ENCODE data around the gene UBASH3A. TPM values are rescaled to one million over a fixed set of nuclear protein-coding genes. Genes with fewer than 3 reads are reported as not detected.

The UBASH3A gene, protein sequence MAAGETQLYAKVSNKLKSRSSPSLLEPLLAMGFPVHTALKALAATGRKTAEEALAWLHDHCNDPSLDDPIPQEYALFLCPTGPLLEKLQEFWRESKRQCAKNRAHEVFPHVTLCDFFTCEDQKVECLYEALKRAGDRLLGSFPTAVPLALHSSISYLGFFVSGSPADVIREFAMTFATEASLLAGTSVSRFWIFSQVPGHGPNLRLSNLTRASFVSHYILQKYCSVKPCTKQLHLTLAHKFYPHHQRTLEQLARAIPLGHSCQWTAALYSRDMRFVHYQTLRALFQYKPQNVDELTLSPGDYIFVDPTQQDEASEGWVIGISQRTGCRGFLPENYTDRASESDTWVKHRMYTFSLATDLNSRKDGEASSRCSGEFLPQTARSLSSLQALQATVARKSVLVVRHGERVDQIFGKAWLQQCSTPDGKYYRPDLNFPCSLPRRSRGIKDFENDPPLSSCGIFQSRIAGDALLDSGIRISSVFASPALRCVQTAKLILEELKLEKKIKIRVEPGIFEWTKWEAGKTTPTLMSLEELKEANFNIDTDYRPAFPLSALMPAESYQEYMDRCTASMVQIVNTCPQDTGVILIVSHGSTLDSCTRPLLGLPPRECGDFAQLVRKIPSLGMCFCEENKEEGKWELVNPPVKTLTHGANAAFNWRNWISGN
- total RNA-seq, result not detected in 2 replicates
- polyA plus RNA-seq (2012), result not detected

DNA sequence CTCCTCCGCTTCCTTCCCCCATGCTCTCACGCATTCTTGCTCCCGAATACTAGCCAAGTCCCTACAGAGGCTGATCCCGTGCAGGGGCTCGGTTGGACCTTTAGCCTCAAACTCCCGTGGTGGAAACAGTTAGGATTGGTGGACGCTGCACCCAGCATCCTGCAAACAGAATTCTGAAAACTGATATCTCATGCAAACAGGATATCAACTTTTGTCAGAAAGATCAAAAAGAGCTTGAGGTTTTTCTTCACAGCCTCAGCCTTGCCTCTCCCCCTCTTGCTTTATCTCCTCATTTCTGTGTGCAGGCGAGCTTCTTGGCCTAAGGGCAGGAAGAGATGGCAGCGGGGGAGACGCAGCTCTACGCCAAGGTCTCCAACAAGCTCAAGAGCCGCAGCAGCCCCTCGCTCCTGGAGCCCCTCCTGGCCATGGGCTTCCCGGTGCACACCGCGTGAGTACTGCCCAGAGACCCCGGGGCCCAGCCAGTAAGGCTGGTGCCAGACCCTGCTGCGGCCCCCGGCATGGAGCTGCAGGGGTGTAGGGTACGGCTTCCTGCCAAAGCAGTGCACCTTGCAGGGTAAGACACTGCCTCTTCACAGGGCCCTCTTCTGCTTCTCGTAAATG, at the start of gene UBASH3A:
UBASH3A (plus strand) TSS at position 292 of the 621 bp plus-strand sequence; CDS start at position 336, 44 bp downstream.
- DNase-seq (ENCODE audit: low read depth), result no peak

DNA sequence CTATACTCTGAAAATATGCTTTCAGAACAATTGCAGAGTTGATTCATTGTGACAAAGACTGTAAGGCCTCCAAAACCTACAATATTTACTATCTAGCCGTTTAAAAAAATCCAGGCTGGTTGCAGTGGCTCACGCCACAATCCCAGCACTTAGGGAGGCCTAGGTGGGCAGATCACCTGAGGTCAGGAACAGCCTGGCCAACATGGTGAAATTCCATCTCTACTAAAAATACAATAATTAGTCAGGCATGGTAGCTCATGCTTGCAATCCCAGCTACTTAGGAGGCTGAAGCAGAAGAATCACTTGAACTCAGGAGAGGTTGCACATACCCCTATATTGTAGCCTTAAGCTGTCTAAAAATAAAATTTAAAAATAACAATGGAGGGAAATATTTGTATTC, 47.7 kb upstream of the UBASH3A start:
- DNase-seq (ENCODE audit: low read depth), result no peak

DNA sequence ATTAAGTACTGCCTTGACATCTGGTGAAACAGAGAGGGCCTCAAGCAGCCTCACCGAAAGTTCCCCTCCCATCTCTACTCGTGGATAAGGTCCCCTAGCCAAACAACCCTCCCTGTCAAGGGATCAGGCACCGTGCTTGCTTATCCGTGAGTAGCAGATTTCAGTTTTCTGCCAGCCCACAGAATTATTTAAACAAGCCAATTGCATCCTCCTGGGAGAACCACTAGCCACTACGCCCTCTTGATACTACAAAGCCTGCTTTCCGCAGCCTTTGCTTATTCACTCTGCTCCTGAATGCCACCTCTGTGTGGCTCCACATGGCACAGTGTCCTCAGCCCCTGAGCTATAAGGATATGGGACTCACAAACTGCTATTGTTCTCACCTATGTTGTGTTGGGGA, 47.1 kb upstream of the UBASH3A start:
- no peak for DNase-seq (ENCODE audit: low read depth)

DNA sequence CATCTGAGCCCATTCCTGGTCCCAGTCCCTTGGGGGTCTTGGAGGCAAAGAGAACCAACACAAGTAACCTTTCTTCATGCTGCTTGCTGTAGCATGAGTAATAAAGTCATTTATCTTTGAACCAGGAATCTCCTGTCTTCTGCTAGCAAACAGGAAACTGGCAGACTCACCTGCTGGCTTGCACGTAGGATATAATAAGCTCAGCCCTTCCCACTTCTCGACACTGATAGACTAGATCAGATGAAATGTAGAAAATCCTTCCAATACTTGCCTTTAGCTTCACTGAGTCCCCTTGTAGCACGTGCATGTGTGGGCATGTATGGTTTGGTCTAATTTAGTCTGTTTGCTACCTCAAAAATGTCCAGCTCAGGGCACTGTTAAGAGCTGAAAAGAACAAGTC, 46.4 kb upstream of the UBASH3A start:
- no peak for DNase-seq (ENCODE audit: low read depth)

DNA sequence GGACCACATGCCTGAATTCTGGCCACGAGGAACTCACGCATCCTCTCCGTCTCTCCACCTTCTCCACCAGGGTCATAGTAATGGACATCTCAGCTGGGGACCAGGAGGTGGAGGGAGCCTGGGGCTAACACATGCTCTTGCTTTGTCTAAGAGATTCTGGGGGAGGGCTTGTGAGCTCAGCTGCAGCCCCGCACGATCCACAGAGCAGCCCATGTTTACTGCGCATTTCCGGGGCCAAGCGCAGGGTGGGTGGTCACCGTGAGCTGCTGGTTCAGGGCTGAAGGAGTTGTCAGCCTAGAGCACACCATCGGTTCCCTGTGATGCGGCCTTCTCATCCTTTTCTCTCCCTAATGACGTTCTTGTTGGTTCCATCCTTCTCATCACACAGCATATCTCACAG, 45.4 kb upstream of the UBASH3A start:
- DNase-seq (ENCODE audit: low read depth), result no peak

DNA sequence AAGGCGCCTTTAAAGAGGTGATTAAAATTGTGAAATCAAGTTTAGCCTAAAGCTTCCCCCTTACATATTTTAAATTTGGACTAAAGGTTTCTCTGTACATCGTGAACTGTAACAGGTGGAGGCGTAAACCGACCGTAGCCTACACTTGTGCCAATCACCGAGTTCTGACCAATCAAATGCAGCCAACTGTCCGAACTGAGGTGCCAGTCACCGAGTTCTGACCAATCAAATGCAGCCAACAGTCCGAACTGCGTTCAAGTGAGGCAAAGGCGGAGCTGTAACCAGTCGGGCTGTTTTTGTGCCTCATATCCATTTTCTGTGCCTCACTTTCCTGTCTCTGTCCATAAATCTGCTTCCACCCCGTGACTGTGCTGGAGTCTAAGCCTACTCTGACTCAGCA, 44.8 kb upstream of the UBASH3A start:
- no peak for DNase-seq (ENCODE audit: low read depth)

DNA sequence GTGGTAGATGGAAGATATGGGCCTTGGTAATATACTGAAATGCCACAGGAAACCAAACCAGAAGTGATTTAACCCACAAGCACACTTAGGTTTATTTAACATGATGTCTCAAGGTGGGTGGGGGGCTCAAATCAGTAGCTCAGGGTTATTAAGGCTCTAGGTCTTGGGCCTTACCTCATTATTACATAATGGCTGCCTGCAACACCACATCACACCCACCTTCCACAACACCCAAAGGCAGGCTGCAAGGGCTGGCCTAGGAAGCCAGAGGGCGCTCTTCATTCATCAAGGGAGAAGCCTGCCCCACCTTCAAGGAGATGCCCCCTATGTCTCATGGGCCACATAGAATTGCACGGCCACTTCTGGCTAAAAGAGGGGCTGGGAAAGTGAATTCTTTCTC, 43.4 kb upstream of the UBASH3A start:
- no peak for DNase-seq (ENCODE audit: low read depth)

DNA sequence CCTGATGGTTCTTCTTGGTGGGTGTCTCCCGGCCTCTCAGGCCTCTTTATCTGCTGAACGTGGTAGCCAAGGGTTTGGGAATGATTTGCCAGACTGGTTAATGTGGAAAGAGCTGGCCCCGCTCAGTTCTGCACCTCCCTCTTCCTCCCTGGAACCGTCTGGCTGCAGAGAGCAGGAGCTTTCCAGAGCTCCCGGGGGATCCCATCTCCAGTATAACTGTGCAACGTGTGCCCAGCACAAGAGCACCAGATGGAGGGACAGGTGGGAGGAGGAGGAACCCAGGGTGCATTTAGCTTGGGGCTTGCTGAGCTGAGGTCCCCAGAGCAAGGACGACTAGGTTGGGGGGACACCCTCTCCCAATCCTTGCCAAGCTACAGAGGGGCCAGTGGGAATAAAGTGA, 42.4 kb upstream of the UBASH3A start:
- DNase-seq (ENCODE audit: low read depth), result no peak

DNA sequence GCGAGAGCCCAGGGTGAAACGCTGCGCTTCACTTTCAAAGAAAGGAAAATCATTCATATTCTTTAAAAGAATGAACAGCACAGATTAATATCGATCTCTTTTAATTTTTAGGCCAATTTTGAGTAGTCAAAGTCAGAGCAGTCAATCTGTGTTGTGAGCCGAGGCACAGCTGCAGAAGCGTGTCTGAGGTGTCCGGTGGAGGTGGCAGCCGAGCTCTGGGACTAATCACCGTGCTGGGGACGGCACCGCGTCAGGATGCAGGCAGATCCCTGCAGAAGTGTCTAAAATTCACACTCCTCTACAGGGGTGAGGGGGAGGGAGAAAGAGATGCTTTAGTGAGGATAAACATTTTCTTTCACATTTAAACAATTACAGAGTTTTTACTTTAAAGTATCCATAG, 41.5 kb upstream of the UBASH3A start:
- no peak for DNase-seq (ENCODE audit: low read depth)

DNA sequence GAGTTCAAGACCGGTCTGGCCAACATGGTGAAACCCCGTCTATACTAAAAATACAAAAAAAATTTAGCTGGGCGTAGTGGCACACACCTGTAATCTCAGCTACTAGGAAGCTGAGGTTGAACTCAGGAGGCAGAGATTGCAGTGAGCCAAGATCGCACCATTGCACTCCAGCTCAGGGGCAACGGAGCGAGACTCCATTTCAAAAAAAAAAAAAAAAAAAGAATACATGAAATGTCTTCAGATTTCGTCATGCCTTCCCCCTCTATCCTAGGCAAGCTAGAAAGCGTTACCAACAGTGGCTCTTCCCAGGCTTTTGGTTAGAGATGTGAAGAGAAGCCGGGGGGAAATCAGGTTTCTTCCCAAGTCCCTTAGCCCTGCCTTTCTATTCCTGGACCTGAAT, 41.0 kb upstream of the UBASH3A start:
- DNase-seq (ENCODE audit: low read depth), result no peak

DNA sequence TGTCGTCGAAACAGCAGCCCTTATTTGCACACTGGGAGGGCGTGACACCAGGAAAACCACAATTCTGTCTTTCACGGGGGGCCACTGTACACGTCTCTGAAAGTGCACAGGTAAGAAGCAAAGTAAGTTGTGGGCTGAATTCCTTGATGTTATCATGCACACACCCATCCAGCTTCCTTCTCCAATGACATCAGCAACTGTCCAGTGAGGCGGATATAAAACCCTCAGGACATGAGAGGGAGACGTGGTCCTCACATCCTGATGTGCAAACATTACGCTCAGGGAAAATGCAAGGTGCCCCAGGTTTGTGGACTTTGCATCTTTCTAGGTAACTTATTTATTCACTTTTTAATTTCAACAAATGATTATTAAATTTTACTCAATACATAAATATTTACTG, 40.4 kb upstream of the UBASH3A start:
- DNase-seq (ENCODE audit: low read depth), result no peak

DNA sequence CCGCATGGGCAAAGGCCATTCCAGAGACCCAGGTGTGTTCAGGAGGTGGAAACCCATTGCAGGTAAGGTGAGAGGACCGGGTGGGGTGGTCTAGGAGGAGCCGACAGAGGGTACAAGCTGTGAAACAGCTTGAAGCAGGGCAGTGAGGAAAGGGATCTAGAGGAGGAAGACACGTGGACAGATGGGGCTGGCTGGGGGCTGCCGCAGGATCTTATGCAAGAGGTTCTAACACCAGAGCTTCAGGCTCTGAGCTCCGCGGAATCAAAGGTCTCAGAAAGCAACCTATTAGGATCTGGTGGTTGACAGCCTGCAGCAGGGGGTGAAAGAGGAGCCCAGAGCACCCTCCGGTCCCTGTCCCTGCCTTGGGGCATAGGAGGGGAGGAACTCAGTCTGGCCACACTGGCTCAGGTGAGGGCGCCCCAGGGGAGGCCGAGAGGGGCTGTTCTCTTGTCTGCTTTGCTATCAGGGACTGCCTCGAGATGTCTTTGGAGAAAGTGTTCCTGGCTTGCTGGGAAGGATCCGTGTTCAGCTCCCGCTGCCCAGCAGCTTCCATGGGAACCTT, 39.3 kb upstream of the UBASH3A start:
- DNase-seq (ENCODE audit: low read depth), result no peak

DNA sequence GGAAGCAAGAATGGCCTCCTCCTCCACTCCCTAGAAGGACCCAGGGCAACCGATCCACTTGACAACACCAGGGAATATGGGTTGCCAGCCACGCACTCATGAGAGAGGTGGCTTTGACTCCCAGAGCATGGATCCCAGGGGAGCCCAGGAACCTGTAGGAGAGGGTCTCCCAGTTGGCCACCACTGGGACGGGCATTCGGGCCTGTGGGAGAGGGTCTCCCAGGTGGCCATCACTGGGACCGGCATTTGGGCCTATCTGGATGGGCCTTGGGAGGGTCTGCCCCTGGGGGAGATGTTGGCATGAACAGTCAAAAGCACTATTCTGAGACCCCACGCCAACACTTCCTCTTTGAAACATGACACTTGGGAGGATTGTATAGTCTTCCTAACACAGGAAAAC, 37.9 kb upstream of the UBASH3A start:
- DNase-seq (ENCODE audit: low read depth), result no peak

DNA sequence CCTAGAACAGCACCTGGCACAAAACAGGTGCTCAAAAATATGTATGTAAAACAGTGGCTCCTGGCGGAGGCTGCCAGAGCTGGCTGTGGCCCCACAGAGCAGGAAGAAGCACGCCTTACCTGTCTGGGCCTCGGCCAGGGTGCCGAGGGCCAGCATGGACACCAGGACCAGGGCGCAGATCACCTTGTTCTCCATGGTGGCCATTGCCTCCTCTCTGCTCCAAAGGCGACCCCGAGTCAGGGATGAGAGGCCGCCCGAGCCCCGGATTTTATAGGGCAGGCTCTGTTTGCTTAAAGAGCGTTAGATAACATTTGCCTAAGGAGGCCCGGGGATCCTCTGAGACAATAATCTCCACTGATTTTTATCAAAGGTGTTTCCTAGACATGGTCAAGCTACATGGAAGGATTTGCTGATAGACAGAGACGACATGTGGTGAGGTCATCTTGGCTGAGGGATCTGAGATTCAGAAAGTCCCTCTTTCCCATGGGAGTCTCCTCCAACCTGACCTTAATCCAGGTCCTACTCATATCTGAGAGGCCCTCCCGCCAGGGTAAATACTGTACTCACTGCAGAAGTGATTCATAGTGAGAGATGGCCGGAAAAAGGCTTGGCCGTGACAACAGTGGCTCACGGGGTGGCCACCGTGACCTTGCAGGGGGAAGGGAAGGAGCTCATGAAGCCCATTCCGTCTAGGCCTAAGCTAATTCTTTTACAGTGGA, 37.3 kb upstream of the UBASH3A start, which contains the start of gene TFF1:
TFF1 (minus strand) TSS at position 244 of the 719 bp plus-strand sequence; CDS start at position 204, 40 bp downstream.
- DNase-seq (ENCODE audit: low read depth), result no peak

DNA sequence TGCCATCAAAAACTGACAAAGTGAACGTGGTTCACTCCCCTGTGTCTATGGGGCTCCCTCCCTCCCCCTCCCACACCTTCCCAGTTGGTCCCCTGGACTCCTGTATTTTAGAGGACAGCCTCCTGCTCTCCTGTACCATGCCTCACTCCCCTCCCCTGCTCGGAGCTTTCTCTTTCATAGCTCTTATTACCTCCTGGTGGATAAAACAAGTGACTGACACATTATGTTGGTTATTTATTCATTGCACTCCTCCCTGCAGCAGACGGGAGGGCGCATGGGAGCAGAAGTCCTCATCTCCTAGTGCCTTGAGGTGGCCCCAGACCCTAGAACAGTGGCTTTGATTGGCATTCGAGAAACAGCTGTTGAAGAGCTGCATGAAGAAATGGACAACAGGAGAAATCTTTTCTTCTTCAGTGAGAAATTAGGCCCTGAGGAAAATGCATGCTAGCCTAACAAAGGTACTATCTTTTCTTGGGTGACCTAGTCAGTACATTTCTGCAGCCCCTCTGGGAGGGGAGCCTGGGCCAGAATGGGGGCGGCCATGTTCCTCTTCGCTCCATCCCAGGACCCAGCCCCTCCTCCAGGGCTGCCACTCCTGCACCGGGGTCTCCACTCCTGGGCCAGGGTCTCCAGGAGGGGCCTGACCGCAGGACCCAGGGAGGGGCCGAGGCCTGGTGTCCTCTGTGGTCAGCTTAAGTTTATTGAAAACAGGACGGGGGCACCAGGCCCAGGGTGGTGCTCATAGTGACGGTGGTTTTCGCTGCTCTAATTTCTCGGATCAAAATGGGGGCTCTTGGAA, 36.1 kb upstream of the UBASH3A start:
- DNase-seq (ENCODE audit: low read depth), result no peak

DNA sequence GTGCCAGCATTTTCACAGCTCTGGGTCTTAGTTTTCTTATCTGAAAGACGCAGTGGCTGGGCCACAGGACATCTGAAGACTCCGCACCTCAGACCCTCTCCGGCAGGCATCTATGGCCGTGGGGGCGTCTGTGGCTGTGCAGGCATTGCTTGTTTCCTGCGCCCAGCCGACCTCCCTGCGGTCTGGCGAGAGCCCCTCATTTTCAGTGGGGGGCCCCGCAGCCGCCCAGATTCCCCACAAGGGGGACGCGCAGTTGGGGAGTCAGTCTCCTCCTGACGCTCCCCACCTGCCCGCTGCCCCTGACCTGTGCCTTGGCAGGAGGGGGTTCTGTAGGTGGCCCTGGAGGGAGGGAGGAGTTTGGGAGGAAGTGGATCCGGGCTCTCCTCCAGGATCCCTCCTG, 33.9 kb upstream of the UBASH3A start:
- DNase-seq (ENCODE audit: low read depth), result no peak

DNA sequence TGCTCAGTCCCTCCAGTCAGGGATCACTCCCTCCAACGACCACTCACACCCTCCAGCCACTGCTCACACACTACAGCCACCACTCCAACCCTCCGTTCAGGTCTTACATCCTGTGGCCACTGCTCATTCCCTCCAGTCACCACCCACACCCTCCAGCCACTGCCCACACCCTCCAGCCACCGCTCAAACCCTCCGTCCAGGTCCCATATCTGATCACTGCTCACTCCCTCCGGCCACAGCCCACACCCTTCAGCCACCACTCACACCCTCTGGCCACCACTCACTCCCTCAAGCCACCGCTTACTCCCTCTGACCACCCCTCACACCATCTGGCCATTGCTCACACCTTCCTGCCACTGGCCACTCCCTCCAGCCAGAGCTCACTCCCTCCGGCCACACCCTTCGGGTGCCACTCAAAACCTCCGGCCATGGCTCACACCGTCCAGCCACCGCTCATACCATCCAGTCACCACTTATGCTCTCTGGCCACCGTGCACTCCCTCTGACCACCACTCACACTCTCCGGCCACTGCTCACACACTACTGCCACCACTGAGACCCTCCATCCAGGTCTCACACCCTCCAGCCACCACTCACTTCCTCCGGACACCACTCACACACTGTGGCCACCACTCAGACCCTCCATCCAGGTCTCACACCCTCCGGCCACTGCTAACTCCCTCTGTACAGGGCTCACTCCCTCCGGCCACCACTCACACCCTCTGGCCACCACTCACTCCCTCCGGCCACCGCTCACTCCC, 32.6 kb upstream of the UBASH3A start:
- DNase-seq (ENCODE audit: low read depth), result no peak

DNA sequence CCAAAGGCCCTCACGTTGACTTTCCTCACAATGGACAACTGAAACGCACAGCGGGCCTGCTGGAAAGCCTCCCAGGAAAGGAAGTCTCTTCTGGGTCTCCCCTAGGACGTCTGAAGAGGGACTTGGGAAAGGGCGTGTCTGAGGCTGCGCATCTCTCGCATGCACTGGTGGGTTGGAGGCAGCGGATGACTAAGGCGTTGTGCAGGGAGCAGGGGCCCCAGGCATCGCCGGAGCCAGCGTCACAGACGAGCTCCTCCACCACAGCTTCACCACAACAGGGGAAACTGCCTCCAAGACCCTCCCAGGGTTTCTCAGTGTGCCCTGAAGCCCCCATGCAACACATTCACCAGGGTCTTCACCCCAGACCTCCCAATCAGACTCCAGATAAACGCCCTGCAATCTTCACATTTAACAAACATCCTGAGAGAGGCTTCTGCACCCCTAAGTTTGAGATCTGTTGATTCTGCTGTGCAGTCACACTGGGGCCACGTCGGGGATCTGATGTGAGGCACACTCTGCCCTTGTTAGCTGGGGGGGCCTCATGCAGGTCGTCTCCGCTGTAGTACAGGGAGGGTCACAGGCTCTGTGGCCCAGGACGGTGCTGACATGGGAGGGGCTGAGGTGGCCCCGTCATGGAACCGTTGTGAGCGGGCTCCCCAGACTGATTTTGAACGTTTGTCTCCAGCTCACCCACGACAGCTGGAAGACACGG, 30.4 kb upstream of the UBASH3A start:
- no peak for DNase-seq (ENCODE audit: low read depth)

DNA sequence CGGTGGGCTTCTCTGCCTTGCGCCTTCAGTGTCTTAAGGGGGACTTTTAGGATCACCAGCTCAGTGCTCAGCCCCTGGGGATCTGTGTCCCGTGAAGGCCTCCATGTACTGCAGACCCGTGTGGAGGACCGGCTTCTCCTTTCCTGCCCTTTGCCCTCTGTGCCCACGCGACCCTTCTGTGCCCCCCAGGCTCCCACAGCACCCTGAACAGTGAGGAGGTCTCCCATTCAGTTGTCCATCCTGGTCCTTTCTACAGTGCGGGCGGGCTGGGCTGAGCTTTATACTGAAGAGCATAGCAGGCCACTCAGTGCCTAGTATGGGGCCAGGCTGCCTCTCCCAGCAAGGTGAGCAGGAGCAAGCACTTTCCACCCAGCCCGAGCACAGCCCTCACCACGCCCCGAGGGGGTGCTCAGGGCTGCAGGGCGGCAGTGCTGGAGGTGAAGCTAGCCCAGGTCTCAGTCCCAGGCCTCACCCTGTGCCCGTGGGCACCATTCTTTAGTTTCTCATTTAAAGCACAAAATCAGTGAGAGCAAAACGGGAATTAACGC, 29.7 kb upstream of the UBASH3A start:
- DNase-seq (ENCODE audit: low read depth), result no peak

Measured in myocyte (in vitro differentiated cells).